Activated CD4-positive, alpha-beta memory T cell treated with anti-CD3 and anti-CD28 coated beads, Interleukin-2, amount 10 ng/mL, durations not matched to agents 7 days and 5 days (primary cell): ENCODE measurements around the gene GRIPAP1. TPM values are rescaled to one million over a fixed set of nuclear protein-coding genes. Genes with fewer than 3 reads are reported as not detected.

ENCODE experiments used
- CTCF ChIA-PET: fragments of 350-600 bp; sonication (Branson Sonifier 250); formaldehyde crosslinking; loops from one replicate; lab custom pipeline; 2021; ENCODE audit warnings: antibody characterized with exemption, inconsistent platforms; lab: Charles Lee
- POLR2A ChIA-PET: fragments of 350-600 bp; sonication (Branson Sonifier 250); formaldehyde crosslinking; loops from one replicate; lab custom pipeline; 2021; ENCODE audit warnings: antibody characterized with exemption; lab: Charles Lee
- DNase-seq: peaks from one replicate; pipeline ENCODE4 v3.0.0-alpha.2; 2020
- H3K27ac Mint-ChIP-seq: one replicate; pipeline ENCODE4 v1.8.0; 2021; ENCODE audit warnings: mild to moderate bottlenecking, mixed read lengths
- H3K27me3 Mint-ChIP-seq: one replicate; pipeline ENCODE4 v1.8.0; 2021; ENCODE audit warnings: mixed read lengths
- H3K36me3 Mint-ChIP-seq: one replicate; pipeline ENCODE4 v1.8.0; 2021; ENCODE audit warnings: low read depth, mixed read lengths
- H3K4me1 Mint-ChIP-seq: one replicate; pipeline ENCODE4 v1.8.0; 2021; ENCODE audit warnings: mixed read lengths
- H3K4me3 Mint-ChIP-seq: one replicate; pipeline ENCODE4 v1.8.0; 2021; ENCODE audit warnings: mild to moderate bottlenecking, mixed read lengths
- H3K9me3 Mint-ChIP-seq: one replicate; pipeline ENCODE4 v1.8.0; 2021; ENCODE audit warnings: mixed read lengths
- total RNA-seq, 2 experiments: library from RNA; stranded (reverse); gene quantifications; one replicate each; pipeline ENCODE4 v1.2.3, GENCODE V29; 2021

Gene GRIPAP1
- total RNA-seq, result 100 to 1,000 TPM; 104 to 116 TPM

- POLR2A ChIA-PET, result interaction anchor here (0.7 to 2.2 kb wide), 16 partner anchors 8 to 428 kb away, joined by 3 to 26 read pairs (median 6); partner anchors contain the start of genes HDAC6, PQBP1, RBM3 and TFE3
- Mint-ChIP-seq H3K4me3 (peak within 1 kb of the TSS; percentile 98), H3K4me1 (peaks cover 41% of the 10 kb centered on the region), H3K9me3 (no peaks in the 10 kb centered on the region), H3K27me3 (no peaks in the 10 kb centered on the region), H3K27ac (peak within 1 kb of the TSS; percentile 94), H3K36me3 (peaks cover 35% of the 10 kb centered on the region)
- DNase-seq, result peak; percentile 82
- CTCF ChIA-PET, result interaction anchor here (0.6 to 1.4 kb wide), 9 partner anchors 9 to 462 kb away, joined by 3 to 7 read pairs (median 4); partner anchors contain the start of genes HDAC6, TBC1D25 and TFE3
Measured at GRCh38 chrX:49002091-49002935, at the start of gene GRIPAP1. Gene GRIPAP1 (minus strand): TSS chrX:49002264. CDS start chrX:49002229, 35 bp downstream.

DNA sequence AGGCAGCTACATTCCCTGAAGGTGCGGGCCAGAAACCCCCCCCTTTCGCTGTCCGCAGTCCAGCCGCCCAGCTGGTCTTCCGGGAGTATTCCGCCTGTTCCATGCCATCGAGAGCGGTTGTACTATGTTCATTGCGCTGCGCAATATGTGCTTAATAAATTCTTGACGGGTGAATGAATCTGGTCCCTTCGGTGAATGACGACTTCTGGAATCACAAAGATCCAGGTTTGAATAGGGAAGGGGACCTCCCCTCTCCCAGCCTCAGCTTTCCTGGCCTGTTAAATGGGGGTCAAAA, 41.9 kb upstream of the GRIPAP1 start:
- Mint-ChIP-seq H3K4me3 (peak overlapping the region; percentile 94), H3K27me3 (peaks cover 2% of the 10 kb centered on the region), H3K9me3 (no peaks in the 10 kb centered on the region), H3K4me1 (peaks cover 35% of the 10 kb centered on the region), H3K27ac (peak overlapping the region; percentile 78), H3K36me3 (peaks cover 22% of the 10 kb centered on the region)
- CTCF ChIA-PET, result interaction anchor here (0.5 to 3.1 kb wide), 8 partner anchors 13 to 396 kb away, joined by 3 to 9 read pairs (median 3); partner anchors contain the start of genes HDAC6 and SLC35A2
- POLR2A ChIA-PET, result interaction anchor here (0.7 to 3.7 kb wide), 5 partner anchors 9 to 120 kb away, joined by 3 to 26 read pairs (median 5); partner anchors contain the start of genes GRIPAP1, OTUD5 and WDR45
- no peak for DNase-seq

GRCh38 chrX:49043220-49043986, 41.3 kb upstream of the GRIPAP1 start, which contains the start of gene TFE3:
Gene TFE3 (minus strand): TSS chrX:49043357. CDS start chrX:49043226, 131 bp downstream.
- POLR2A ChIA-PET, result interaction anchor here (0.7 to 3.7 kb wide), 9 partner anchors 10 to 226 kb away, joined by 3 to 26 read pairs (median 3); partner anchors contain the start of genes GRIPAP1, OTUD5 and WDR45
- Mint-ChIP-seq H3K9me3 (no peaks in the 10 kb centered on the region), H3K36me3 (peaks cover 27% of the 10 kb centered on the region), H3K27ac (peak within 1 kb of the TSS; percentile 93), H3K27me3 (peaks cover 2% of the 10 kb centered on the region), H3K4me3 (peak within 1 kb of the TSS; percentile 94), H3K4me1 (peaks cover 41% of the 10 kb centered on the region)
- DNase-seq, result peak; percentile 97
- CTCF ChIA-PET, result interaction anchor here (0.5 to 3.1 kb wide), 11 partner anchors 13 to 395 kb away, joined by 3 to 9 read pairs (median 3); partner anchors contain the start of genes GRIPAP1, HDAC6 and SLC35A2

GRCh38 chrX:49042581-49043219, 40.6 kb upstream of the GRIPAP1 start:
- H3K9me3 Mint-ChIP-seq, result no peaks in the 10 kb centered on the region
- DNase-seq, result no peak
- H3K27me3 Mint-ChIP-seq, result peaks cover 2% of the 10 kb centered on the region
- H3K27ac Mint-ChIP-seq, result peak overlapping the region; percentile 93
- POLR2A ChIA-PET, result interaction anchor here (1.0 to 3.7 kb wide), 12 partner anchors 19 to 411 kb away, joined by 3 to 26 read pairs (median 3); partner anchors contain the start of genes GRIPAP1, OTUD5, PQBP1 and TIMM17B
- CTCF ChIA-PET, result interaction anchor here (0.5 to 3.1 kb wide), 6 partner anchors 9 to 151 kb away, joined by 3 to 9 read pairs (median 4); partner anchors contain the start of gene GRIPAP1
- H3K36me3 Mint-ChIP-seq, result peaks cover 31% of the 10 kb centered on the region
- peak overlapping the region; percentile 94 for H3K4me3 Mint-ChIP-seq
- H3K4me1 Mint-ChIP-seq, result peaks cover 43% of the 10 kb centered on the region

DNA sequence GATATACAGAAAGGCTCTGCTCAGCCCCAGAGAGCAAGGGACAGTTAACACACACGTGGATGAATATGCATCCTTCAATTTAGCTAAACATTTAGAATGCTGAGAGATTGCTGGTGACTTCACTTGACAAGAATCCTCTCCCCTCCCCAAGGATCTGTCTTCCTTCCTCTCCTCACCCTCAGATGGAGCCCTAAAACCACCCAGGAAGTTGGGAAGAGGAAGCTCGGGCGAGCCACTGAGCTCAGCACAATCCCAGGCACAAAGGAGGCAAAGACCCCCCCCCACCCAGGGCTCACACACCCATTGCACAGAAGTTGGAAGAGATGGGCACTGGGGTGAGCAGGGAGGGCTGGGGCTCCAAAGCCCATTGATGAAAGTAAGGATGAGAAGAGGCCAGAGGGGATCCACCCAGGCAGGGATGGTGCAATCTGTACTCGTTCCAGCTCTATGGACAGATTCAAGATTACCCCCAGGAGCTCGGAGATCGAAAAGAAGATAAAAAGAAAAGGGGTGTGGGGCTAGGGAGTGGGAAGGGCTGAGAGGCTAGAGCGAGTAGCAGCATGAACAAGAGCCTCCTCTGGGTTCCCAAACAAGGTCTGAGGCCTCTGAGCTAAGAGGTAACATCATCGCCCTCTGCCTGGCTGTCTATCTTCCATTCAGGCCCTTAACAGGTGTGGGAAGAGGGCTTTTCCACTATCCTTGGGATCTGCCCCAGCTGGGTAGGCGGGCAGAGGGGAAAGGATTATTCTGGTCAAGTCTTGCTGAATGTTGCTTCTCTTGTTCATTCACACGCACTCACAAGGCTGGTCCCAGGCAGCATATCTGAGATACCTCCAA, 39.9 kb upstream of the GRIPAP1 start:
- Mint-ChIP-seq H3K36me3 (peaks cover 36% of the 10 kb centered on the region), H3K4me1 (peaks cover 43% of the 10 kb centered on the region), H3K27me3 (no peaks in the 10 kb centered on the region), H3K9me3 (no peaks in the 10 kb centered on the region), H3K4me3 (peak overlapping the region; percentile 94), H3K27ac (peak overlapping the region; percentile 93)
- CTCF ChIA-PET, result interaction anchor here (1.0 to 3.1 kb wide), 5 partner anchors 10 to 393 kb away, joined by 3 to 9 read pairs (median 4); no protein-coding TSS in a partner anchor
- POLR2A ChIA-PET, result interaction anchor here (0.6 to 3.7 kb wide), 12 partner anchors 19 to 410 kb away, joined by 3 to 26 read pairs (median 3); partner anchors contain the start of genes GRIPAP1, OTUD5, PQBP1 and TIMM17B
- DNase-seq, result no peak

DNA sequence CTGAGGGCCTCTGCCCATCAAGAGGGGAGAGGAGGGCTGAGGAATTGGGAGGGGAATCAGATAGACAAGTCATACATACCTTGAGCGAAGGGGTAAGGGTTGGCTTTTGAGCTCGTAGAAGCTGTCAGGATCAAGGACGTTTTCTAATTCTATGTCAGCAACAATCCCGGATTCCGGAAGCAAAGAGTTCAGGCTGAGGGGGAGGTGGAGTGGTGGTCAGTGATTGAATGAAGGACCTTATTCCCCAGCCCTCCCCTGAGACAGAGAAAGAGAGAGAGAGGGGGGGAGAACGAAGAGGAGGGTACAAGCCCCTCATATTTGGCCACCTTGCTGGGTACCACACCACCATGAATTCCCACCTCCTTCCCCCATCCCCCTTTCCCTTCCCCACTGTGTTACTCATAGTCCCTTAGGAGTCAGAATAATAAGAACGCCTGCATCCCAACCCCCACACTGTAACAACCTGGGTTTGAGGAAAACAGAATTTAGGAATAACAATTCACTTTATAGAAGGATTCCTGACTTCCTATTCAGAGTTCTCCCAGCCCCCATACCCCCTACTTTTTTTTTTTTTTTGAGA, 38.4 kb upstream of the GRIPAP1 start:
- Mint-ChIP-seq H3K27ac (peak overlapping the region; percentile 77), H3K27me3 (no peaks in the 10 kb centered on the region), H3K9me3 (no peaks in the 10 kb centered on the region), H3K4me3 (peak overlapping the region; percentile 58), H3K36me3 (peaks cover 36% of the 10 kb centered on the region), H3K4me1 (peaks cover 43% of the 10 kb centered on the region)
- no peak for DNase-seq
- ChIA-PET POLR2A (interaction anchor here (1.2 to 2.6 kb wide), 4 partner anchors 38 to 143 kb away, joined by 4 to 12 read pairs (median 6); partner anchors contain the start of genes GRIPAP1, OTUD5, PQBP1 and TIMM17B), CTCF (interaction anchor here (2.4 kb wide), 1 partner anchor 149 kb away, joined by 7 read pairs; no protein-coding TSS in a partner anchor)

- ChIA-PET POLR2A (interaction anchor here (0.8 to 2.6 kb wide), 4 partner anchors 21 to 142 kb away, joined by 4 to 12 read pairs (median 6); partner anchors contain the start of genes GRIPAP1, OTUD5, PQBP1 and TIMM17B), CTCF (no interaction called here)
- peak overlapping the region; percentile 58 for H3K4me3 Mint-ChIP-seq
- DNase-seq, result peak; percentile 53
- no peaks in the 10 kb centered on the region for H3K9me3 Mint-ChIP-seq
- H3K36me3 Mint-ChIP-seq, result peaks cover 37% of the 10 kb centered on the region
- peak overlapping the region; percentile 77 for H3K27ac Mint-ChIP-seq
- H3K4me1 Mint-ChIP-seq, result peaks cover 43% of the 10 kb centered on the region
- no peaks in the 10 kb centered on the region for H3K27me3 Mint-ChIP-seq
Measured at GRCh38 chrX:49039598-49040375, 37.7 kb upstream of the GRIPAP1 start.

DNA sequence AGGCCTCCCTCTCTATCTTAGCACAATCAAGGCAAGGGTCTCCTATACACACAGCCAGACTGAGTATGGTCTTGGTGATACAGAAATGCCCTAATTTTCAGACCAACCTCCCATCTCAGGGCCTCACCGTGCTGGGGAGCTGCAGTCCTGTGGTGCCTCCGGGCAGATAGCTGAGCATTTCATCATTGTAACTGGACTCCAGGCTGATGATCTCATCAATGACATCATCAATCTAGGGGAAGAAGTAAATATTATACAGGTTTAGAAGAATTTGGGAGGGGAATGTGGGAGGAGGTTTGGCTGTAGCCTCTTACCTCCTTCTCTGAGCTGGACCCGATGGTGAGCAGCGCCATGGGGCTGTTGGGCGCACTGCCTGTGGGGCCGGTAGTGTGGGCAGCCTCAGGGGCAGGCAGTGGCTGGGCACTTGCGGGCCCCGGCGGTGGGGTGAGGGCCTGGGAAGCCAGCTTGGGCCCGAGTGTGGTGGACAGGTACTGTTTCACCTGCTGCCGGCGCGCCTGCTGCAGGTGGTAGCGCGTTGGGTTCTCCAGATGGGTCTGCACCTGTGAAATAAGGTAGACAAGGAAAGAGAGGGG, 35.9 kb upstream of the GRIPAP1 start:
- Mint-ChIP-seq H3K9me3 (no peaks in the 10 kb centered on the region), H3K27ac (peak overlapping the region; percentile 51), H3K4me3 (no peak overlapping the region), H3K27me3 (no peaks in the 10 kb centered on the region), H3K36me3 (peaks cover 52% of the 10 kb centered on the region), H3K4me1 (peaks cover 34% of the 10 kb centered on the region)
- CTCF ChIA-PET, result no interaction called here
- DNase-seq, result no peak
- POLR2A ChIA-PET, result interaction anchor here (2.6 kb wide), 1 partner anchor 35 kb away, joined by 12 read pairs; the partner anchor contains the start of gene GRIPAP1

DNA sequence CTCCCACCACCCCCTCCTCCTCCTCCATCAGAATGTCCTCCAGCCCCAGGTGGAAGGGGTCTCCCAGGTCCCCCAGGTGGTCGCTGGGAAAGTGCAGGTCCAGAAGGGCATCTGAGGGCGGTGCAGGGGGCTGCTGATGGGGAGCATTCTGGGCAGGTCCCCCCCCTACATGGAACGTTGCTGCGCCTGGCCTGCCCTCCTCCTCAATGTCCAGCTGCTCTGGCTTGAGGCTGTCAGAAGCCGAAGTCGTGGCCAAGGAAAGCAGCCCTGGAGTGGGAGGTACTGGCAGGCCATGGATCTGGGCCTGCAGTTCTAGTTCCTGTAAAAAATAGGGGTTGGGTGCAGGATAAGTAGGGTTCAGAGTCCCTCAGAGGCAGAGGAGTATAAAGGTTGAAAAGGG, 28.2 kb upstream of the GRIPAP1 start:
- Mint-ChIP-seq H3K4me3 (no peak overlapping the region), H3K27me3 (no peaks in the 10 kb centered on the region), H3K36me3 (peaks cover 32% of the 10 kb centered on the region), H3K9me3 (no peaks in the 10 kb centered on the region), H3K4me1 (no peaks in the 10 kb centered on the region), H3K27ac (no peak overlapping the region)
- ChIA-PET CTCF (no interaction called here), POLR2A (no interaction called here)
- DNase-seq, result no peak

GRCh38 chrX:49029876-49030275, 27.8 kb upstream of the GRIPAP1 start:
- no peak overlapping the region for H3K27ac Mint-ChIP-seq
- H3K36me3 Mint-ChIP-seq, result peaks cover 32% of the 10 kb centered on the region
- no peaks in the 10 kb centered on the region for H3K4me1 Mint-ChIP-seq
- ChIA-PET POLR2A (no interaction called here), CTCF (no interaction called here)
- no peaks in the 10 kb centered on the region for H3K27me3 Mint-ChIP-seq
- no peak overlapping the region for H3K4me3 Mint-ChIP-seq
- DNase-seq, result no peak
- no peaks in the 10 kb centered on the region for H3K9me3 Mint-ChIP-seq
